ENCODE results near the gene FAM185A.
"Not testable (repeated sequence)": the region's sequence is repeated elsewhere in the genome, so short reads cannot be mapped to it uniquely, and the experiment has no call there.

The FAM185A gene

DNA sequence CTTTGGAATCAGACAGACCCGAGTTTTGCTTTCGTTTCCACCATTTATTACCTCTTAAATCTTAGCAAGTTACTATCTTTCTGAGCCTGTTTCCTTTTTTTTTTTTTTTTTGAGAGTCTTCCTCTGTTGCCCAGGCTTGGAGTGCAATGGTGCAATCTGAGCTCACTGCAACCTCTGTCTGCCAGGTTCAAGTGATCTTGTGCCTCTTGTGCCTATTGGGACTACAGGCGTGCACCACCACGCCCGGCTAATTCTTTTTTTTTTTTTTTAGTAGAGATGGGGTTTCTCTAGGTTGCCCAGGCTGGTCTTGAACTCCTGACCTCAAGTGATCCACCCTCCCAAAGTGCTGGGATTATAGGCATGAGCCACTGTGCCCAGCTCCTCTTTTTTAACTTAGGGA, 84.5 kb downstream of the FAM185A start:
- DNase-seq: no peak

DNA sequence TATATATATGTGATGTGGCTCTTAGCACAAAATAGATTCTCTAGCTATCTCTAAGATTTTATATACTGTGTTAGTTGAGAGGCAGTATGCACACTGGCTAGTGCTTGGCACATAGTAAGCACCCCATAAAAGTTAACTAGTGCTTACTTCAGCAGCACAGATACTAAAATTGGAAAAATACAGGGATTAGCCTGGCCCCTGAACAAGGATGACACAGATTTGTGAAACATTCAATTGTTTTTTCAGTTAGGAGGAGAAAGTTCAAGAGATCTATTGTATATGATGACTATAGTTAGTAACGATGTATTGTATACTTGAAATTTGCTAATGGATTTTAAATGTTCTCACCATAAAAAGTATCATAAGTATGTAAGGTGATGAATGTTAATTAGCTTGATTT, 85.7 kb downstream of the FAM185A start:
- no peak for DNase-seq

DNA sequence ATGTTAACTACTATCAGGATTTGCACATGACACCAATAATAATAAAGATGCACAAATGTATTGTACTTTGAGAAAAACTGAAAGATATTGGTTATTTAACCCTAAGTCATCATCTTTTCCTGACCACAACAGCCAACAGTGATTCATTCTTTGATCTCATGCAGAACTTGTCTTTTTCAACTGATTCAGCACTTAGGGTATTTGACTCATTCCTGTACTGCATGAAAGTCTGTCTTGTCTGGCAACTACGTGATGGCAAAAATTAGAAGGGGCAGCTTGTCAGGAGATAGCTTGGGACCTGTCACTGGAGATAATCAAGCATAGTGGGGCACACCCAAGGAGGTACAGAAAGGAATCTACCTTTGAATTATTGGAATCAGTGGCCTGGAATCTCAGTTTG, 86.2 kb downstream of the FAM185A start:
- DNase-seq: no peak

GRCh38 chr7:102836191-102836919, 87.6 kb downstream of the FAM185A start:
- DNase-seq: no peak

GRCh38 chr7:102836977-102837376, 88.2 kb downstream of the FAM185A start:
- no peak for DNase-seq

GRCh38 chr7:102837802-102838201, 89.0 kb downstream of the FAM185A start:
- DNase-seq: no peak

DNA sequence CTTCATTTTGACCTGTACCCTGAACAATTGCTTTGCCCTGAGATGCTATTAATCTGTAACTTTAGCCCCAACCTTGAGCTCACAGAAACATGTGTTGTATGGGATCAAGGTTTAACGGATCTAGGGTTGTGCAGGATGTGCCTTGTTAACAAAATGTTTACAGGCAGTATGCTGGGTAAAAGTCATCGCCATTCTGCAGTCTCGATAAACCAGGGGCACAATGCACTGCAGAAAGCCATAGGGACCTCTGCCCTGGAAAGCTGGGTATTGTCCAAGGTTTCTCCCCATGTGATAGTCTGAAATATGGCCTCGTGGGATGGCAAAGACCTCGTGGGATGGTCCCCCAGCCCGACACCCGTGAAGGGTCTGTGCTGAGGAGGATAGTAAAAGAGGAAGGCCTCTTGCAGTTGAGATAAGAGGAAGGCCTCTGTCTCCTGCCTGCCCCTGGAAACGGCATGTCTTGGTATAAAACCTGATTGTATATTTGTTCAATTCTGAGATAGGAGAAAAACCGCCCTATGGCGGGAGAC, 89.8 kb downstream of the FAM185A start:
- DNase-seq: not testable (repeated sequence)

DNA sequence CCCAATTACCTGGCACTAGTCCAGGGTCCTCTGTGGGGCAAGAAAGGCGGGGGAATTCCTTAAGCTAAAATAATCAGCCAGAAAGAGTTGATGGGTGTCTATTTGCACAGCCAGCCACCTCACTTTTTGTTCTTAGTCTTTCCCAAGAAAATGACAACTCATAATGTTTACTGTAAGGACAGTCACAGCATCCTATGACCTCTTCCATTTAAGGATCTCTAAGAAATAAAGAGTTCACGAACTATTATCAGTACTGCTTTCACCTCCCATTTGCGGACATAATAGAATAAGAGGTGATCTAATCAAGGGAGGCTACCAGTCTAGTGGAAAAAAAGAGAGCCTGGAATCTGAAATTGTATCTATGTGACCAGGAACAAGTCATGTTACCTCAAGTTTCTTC, 91.6 kb downstream of the FAM185A start:
- no peak for DNase-seq

DNA sequence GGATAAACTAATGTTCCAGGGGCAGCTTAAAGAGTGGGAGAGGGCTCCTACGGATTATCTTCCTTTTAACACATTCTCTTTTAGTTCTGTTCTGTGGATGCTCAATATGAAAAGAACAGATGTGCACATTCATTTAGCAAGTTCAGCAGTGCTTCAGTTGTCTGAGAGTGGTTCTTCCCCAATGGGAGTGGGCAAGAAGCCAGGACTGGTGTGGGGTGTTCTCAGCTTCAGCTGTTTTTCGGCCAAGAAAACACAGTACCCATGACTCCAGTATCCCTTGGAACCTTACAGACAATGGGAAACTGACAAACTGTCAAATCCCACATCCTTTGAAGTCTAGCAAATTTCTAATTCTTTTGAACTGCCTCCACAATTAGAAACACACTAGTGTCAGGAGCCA, 92.5 kb downstream of the FAM185A start:
- no peak for DNase-seq

GRCh38 chr7:102842284-102842683, 93.5 kb downstream of the FAM185A start:
- DNase-seq: no peak

DNA sequence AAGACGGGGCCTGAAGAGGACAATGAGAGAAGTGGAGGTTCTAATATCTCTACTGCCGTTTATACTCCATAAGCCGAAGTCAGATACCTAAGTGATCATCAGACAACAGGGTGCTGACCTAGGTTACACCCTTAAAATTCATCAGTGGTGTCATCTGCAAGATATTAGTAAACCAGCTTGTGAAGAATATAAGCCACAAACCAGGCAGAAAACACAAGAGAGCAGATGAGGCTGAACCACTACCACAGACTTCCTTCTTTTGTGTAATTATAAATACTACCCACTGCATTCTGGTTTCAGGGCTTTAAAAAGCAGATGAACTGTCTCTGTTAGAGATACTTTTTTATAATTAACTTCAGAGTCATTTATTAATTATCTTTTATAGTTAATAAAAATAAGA, 95.1 kb downstream of the FAM185A start:
- DNase-seq: no peak

DNA sequence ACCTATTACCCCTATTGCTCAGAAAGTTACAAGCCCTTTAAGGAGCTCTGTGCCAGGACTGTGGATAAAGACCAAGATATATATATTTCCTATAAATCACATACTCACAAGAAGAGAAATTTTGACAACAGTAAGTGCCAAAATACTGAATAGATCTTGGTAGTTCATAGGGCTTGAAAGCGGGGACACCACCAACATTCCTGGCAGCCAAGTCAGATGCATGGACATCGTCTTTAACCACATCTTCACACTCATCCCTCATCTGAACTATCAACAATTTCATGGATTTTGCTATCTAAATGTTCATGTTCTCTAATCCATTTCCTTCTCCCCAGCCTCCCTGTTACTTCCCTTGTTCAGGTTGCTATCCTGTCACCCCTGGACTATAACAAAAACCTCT, 96.5 kb downstream of the FAM185A start:
- no peak for DNase-seq

DNA sequence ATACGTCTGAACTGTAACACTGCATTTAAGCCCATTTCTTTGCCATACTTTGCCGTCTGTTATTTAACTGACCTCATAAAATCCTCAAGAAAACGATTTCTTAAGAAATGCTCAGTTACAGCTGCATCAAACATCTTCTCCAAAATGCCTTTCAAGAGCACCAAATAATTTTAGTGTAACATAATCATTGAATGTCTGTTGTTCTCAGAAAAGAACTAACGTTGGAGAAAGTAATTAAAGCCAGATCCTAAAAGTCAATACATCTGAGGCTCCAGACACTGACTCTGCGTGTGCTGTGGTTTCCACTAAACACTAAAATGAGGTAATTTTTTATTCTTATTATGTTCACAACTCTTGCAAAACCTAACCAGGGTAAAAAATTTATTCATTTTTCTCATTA, 100.3 kb downstream of the FAM185A start:
- DNase-seq: no peak

GRCh38 chr7:102849538-102849937, 100.7 kb downstream of the FAM185A start:
- no peak for DNase-seq

GRCh38 chr7:102856036-102856435, 107.2 kb downstream of the FAM185A start:
- DNase-seq: no peak
